Neutrophil (primary cell): ENCODE results near the gene GPR32.
"Not testable (repeated sequence)": the region's sequence is repeated elsewhere in the genome, so short reads cannot be mapped to it uniquely, and the experiment has no call there.

ENCODE experiments used
- H3K27ac ChIP-seq: fragments of 200-600 bp; sonication (generic); 2 replicates; pipeline ENCODE4 v1.5.1; 2016; ENCODE audit warnings: mild to moderate bottlenecking, moderate library complexity
- H3K27me3 ChIP-seq: fragments of 200-600 bp; sonication (generic); 2 replicates; pipeline ENCODE4 v1.6.0; 2016; ENCODE audit warnings: mild to moderate bottlenecking
- H3K36me3 ChIP-seq: fragments of 200-600 bp; sonication (generic); 2 replicates; pipeline ENCODE4 v1.5.1; 2017
- H3K4me1 ChIP-seq, 2 experiments: fragments of 200-600 bp in 1 of 2; sonication (generic) in 1 of 2; 1 replicate in 1 of 2; 2 replicates in 1 of 2; pipeline versions ENCODE4 v1.5.1 to v1.6.1; 2013 to 2016; ENCODE audit warnings: low read depth in 1 of 2, low read length in 1 of 2, mild to moderate bottlenecking in 1 of 2, moderate library complexity in 1 of 2; ENCODE audit not compliant: control insufficient read depth in 1 of 2, insufficient read depth in 1 of 2
- H3K4me3 ChIP-seq, 2 experiments: fragments of 200-600 bp in 1 of 2; sonication (generic) in 1 of 2; 1 replicate in 1 of 2; 2 replicates in 1 of 2; pipeline ENCODE4 v1.5.1; 2013 to 2016; ENCODE audit warnings: low read depth in 1 of 2, low read length in 1 of 2, mild to moderate bottlenecking in 1 of 2, moderate library complexity in 1 of 2
- H3K9me3 ChIP-seq: fragments of 200-600 bp; sonication (generic); 2 replicates; pipeline ENCODE4 v1.5.1; 2016
- TF ChIP-seq, protein P1 (sequence below): fragments of 200-600 bp; sonication (generic); IDR thresholded peaks from 2 replicates; pipeline ENCODE4 v1.5.1; 2016; ENCODE audit warnings: antibody characterized with exemption

Gene GPR32

GRCh38 chr19:50768277-50768676 lies 2.0 kb upstream of the GPR32 start:
- Histone ChIP-seq H3K9me3 (no peaks in the 10 kb centered on the region), H3K4me3 (no peak overlapping the region), H3K36me3 (no peaks in the 10 kb centered on the region), H3K27me3 (no peaks in the 10 kb centered on the region), H3K4me1 (no peaks in the 10 kb centered on the region), H3K27ac (no peak overlapping the region)
- TF ChIP-seq, protein P1, sequence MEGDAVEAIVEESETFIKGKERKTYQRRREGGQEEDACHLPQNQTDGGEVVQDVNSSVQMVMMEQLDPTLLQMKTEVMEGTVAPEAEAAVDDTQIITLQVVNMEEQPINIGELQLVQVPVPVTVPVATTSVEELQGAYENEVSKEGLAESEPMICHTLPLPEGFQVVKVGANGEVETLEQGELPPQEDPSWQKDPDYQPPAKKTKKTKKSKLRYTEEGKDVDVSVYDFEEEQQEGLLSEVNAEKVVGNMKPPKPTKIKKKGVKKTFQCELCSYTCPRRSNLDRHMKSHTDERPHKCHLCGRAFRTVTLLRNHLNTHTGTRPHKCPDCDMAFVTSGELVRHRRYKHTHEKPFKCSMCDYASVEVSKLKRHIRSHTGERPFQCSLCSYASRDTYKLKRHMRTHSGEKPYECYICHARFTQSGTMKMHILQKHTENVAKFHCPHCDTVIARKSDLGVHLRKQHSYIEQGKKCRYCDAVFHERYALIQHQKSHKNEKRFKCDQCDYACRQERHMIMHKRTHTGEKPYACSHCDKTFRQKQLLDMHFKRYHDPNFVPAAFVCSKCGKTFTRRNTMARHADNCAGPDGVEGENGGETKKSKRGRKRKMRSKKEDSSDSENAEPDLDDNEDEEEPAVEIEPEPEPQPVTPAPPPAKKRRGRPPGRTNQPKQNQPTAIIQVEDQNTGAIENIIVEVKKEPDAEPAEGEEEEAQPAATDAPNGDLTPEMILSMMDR: no peak

GRCh38 chr19:50770888-50771287 lies 624 bp downstream of the GPR32 start:
- Histone ChIP-seq H3K27ac (no peak overlapping the region), H3K9me3 (no peaks in the 10 kb centered on the region), H3K27me3 (peaks cover 14% of the 10 kb centered on the region), H3K36me3 (no peaks in the 10 kb centered on the region), H3K4me3 (no peak overlapping the region), H3K4me1 (no peaks in the 10 kb centered on the region)
- TF ChIP-seq, protein P1: no peak

- Histone ChIP-seq H3K27me3 (peaks cover 28% of the 10 kb centered on the region), H3K9me3 (no peaks in the 10 kb centered on the region), H3K4me1 (no peaks in the 10 kb centered on the region), H3K27ac (no peak overlapping the region), H3K4me3 (no peak overlapping the region), H3K36me3 (no peaks in the 10 kb centered on the region)
- TF ChIP-seq, protein P1: no peak
Observed at GRCh38 chr19:50772476-50772875, 2.2 kb downstream of the GPR32 start.

- not testable (repeated sequence) for H3K27ac ChIP-seq, H3K9me3 ChIP-seq, H3K4me1 ChIP-seq, H3K4me3 ChIP-seq, H3K36me3 ChIP-seq
- H3K27me3 ChIP-seq: peaks cover 32% of the 10 kb centered on the region
Observed at GRCh38 chr19:50772912-50773311, 2.6 kb downstream of the GPR32 start.

DNA sequence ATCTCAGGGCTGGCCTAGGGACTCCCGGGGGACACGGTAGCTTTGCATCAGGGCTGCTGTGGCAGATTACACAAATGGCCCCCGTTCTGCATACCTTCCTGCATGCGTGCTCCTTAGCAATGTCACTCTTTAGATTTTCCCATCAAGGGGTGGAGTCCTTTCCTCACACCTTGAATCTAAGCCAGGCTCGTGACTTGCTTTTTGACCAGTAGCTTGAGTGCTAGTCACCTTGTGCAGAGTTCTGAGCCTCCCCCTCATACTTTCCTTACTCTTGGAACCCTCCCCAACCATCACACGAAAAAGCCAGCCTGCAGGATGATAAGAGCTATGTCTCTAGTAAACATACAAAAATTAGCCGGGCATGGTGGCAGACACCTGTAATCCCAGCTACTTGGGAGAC lies 3.2 kb downstream of the GPR32 start:
- H3K27ac ChIP-seq, H3K9me3 ChIP-seq, H3K4me1 ChIP-seq, H3K4me3 ChIP-seq, H3K36me3 ChIP-seq: not testable (repeated sequence)
- H3K27me3 ChIP-seq: peaks cover 38% of the 10 kb centered on the region

DNA sequence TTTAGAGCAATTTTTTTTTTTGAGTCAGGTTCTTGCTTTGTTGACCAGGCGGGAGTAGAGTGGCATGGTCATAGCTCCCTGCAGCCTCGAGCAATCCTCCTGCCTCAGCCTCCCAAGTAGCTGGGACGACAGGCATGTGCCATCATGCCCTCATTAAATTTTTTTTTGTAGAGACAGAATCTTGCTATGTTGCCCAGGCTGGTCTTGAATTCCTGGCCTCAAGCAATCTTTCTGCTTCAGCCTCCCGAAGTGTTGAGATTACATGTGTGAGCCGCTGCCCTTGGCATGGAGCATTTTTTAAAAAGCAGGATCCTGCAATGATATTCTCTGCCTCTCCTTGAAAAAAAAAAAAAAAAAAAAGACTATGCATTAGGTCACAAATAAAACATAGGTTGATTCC lies 5.9 kb downstream of the GPR32 start:
- H3K4me1 ChIP-seq: no peaks in the 10 kb centered on the region
- no peak overlapping the region for H3K4me3 ChIP-seq
- TF ChIP-seq, protein P1: no peak
- no peaks in the 10 kb centered on the region for H3K9me3 ChIP-seq
- no peak overlapping the region for H3K27ac ChIP-seq
- H3K36me3 ChIP-seq: no peaks in the 10 kb centered on the region
- H3K27me3 ChIP-seq: peaks cover 65% of the 10 kb centered on the region

- Histone ChIP-seq H3K4me3 (no peak overlapping the region), H3K9me3 (no peaks in the 10 kb centered on the region), H3K27ac (no peak overlapping the region), H3K36me3 (no peaks in the 10 kb centered on the region), H3K27me3 (peaks cover 75% of the 10 kb centered on the region), H3K4me1 (no peaks in the 10 kb centered on the region)
- TF ChIP-seq, protein P1: no peak
Observed at GRCh38 chr19:50777261-50777660, 7.0 kb downstream of the GPR32 start.
